GM10847 (cell line): ENCODE data around the gene MTREX.

Experiments
- POLR2A ChIP-seq: IDR thresholded peaks from 2 replicates; pipeline ENCODE4 v1.6.1; 2011; ENCODE audit not compliant: insufficient read length; ENCODE audit errors: extremely low read depth

Gene MTREX

GRCh38 chr5:55429613-55430253 lies 121.9 kb downstream of the MTREX start:
- TF ChIP-seq POLR2A: no peak

- no peak for TF ChIP-seq POLR2A
Observed at GRCh38 chr5:55432549-55432948, 124.8 kb downstream of the MTREX start.

- TF ChIP-seq POLR2A: no peak
Observed at GRCh38 chr5:55437452-55437851, 129.7 kb downstream of the MTREX start.

- TF ChIP-seq POLR2A: no peak
Observed at GRCh38 chr5:55437859-55438206, 130.0 kb downstream of the MTREX start.

GRCh38 chr5:55438998-55439397 lies 131.2 kb downstream of the MTREX start:
- TF ChIP-seq POLR2A: no peak

GRCh38 chr5:55440188-55440646 lies 132.4 kb downstream of the MTREX start:
- TF ChIP-seq POLR2A: no peak

- TF ChIP-seq POLR2A: no peak
Observed at GRCh38 chr5:55441107-55441771, 133.4 kb downstream of the MTREX start.

GRCh38 chr5:55441954-55442353 lies 134.2 kb downstream of the MTREX start:
- no peak for TF ChIP-seq POLR2A

GRCh38 chr5:55445791-55446190 lies 138.0 kb downstream of the MTREX start:
- TF ChIP-seq POLR2A: no peak

- no peak for TF ChIP-seq POLR2A
Observed at GRCh38 chr5:55446640-55447351, 139.0 kb downstream of the MTREX start.

GRCh38 chr5:55450050-55450765 lies 142.4 kb downstream of the MTREX start:
- TF ChIP-seq POLR2A: no peak

- TF ChIP-seq POLR2A: no peak
Observed at GRCh38 chr5:55451976-55452375, 144.2 kb downstream of the MTREX start.

- no peak for TF ChIP-seq POLR2A
Observed at GRCh38 chr5:55453211-55453610, 145.4 kb downstream of the MTREX start.

- no peak for TF ChIP-seq POLR2A
Observed at GRCh38 chr5:55454282-55454681, 146.5 kb downstream of the MTREX start.

GRCh38 chr5:55456216-55456895 lies 148.6 kb downstream of the MTREX start:
- no peak for TF ChIP-seq POLR2A

- TF ChIP-seq POLR2A: no peak
Observed at GRCh38 chr5:55459572-55459971, 151.8 kb downstream of the MTREX start.

GRCh38 chr5:55463613-55464012 lies 155.8 kb downstream of the MTREX start:
- no peak for TF ChIP-seq POLR2A
